GM12865 (cell line): ENCODE measurements around the gene PSME4.
"Not testable (repeated sequence)": the region's sequence is repeated elsewhere in the genome, so short reads cannot be mapped to it uniquely, and the experiment has no call there.

Experiments used
- DNase-seq: peaks from one replicate; pipeline ENCODE4 v3.0.0; 2010; ENCODE audit warnings: low read depth
- H3K4me3 ChIP-seq: 2 replicates; pipeline ENCODE4 v1.5.1; 2011; ENCODE audit warnings: mild to moderate bottlenecking, low read depth, low read length, control low read depth
- TF ChIP-seq, protein P1 (sequence below): IDR thresholded peaks from 2 replicates; pipeline ENCODE4 v1.5.1; 2011; ENCODE audit warnings: low read length, control low read depth, low read depth, inconsistent platforms; ENCODE audit not compliant: insufficient read depth; ENCODE audit errors: missing control alignments

PSME4 gene

DNA sequence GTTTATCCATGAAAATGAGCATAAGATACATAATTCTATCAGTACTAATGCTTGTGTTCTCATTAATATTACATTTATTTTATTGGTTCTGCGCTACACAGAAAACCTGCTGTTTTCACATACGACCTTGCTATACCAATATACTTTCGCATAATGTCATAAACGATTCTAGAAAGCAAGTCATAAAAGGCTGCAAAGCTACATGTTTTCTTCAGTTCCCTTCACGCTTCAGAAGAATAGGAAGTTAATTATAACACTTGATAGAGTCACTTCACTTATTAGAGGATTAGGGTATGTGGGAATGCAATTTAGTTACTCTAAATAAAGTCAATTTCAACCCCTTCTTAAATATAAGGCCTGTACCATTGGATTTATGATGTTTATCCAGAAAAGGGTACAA lies 29.0 kb downstream of the PSME4 start:
- DNase-seq = peak; percentile 20
- TF ChIP-seq, protein P1, sequence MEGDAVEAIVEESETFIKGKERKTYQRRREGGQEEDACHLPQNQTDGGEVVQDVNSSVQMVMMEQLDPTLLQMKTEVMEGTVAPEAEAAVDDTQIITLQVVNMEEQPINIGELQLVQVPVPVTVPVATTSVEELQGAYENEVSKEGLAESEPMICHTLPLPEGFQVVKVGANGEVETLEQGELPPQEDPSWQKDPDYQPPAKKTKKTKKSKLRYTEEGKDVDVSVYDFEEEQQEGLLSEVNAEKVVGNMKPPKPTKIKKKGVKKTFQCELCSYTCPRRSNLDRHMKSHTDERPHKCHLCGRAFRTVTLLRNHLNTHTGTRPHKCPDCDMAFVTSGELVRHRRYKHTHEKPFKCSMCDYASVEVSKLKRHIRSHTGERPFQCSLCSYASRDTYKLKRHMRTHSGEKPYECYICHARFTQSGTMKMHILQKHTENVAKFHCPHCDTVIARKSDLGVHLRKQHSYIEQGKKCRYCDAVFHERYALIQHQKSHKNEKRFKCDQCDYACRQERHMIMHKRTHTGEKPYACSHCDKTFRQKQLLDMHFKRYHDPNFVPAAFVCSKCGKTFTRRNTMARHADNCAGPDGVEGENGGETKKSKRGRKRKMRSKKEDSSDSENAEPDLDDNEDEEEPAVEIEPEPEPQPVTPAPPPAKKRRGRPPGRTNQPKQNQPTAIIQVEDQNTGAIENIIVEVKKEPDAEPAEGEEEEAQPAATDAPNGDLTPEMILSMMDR = no peak
- no peak overlapping the region for H3K4me3 ChIP-seq

DNA sequence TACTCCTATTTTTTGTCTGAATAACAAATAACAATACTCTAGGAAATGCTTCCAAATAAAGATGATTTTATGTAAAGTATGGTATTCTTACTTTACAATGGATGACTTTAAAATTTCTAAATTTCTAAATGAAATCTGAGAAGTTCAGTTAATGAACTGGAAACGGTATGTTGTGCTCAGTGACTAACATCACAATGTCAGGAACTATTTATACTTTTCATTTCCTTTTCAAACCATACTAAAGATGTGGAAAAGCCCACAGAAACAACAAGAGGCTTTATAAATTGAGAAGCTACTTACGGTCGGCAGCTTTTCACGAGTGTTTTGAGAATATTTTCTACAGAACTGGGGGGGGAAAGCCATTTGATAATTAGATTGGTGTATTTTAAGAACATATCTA lies 31.1 kb downstream of the PSME4 start:
- TF ChIP-seq, protein P1 = no peak
- no peak for DNase-seq
- no peak overlapping the region for H3K4me3 ChIP-seq

DNA sequence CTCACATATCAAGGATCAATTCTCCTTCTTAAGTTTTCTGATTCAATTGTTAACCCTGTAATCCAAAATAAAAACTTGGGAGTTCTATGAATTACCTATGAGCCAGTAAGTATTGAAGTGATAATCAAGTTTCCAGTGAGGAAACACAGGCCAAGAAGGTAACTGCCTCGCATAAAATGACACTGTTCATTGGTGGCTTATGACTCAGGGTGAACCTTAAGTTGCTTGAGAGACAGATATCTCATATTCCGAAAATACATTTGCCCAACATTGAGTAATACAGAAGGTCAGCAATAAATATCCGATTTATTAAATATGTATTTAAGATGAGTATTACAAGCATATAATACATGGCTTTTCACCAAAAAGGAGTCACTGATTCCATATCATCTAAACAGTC lies 31.9 kb downstream of the PSME4 start:
- TF ChIP-seq, protein P1 = no peak
- no peak for DNase-seq
- H3K4me3 ChIP-seq = no peak overlapping the region

DNA sequence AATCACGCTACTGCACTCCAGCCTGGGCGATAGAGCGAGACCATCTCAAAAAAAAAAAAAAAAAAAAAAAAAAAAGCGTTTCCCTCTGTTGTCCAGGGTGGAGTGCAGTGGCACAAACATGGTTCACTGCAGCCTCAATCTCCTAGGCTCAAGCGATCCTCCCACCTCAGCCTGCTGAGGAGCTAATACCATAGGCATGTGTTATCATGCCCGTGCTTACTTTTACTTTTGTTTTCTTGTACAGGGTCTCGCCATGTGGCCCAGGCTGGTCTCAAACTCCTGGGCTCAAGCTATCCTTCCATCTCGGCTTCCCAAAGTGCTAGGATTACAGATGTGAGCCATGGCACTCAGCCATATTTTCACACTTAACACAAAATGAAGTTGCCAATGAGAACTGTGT lies 37.5 kb downstream of the PSME4 start:
- TF ChIP-seq, protein P1 = no peak
- DNase-seq = no peak
- no peak overlapping the region for H3K4me3 ChIP-seq

DNA sequence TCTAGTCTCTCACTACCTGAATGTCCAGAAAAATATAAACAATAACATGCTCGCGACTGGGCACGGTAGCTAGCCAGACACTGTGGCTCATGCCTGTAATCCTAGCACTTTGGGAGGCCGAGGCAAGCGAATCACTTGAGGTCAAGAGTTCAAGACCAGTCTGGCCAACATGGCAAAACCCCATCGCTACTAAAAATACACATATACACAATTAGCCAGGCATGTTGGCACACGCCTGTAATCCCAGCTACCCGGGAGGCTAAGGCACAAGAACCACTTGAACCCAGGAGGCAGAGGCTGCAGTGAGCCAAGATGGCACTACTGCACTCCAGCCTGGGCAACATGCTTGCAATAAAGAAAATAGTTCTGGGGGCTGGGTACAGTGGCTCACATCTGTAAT lies 44.5 kb downstream of the PSME4 start:
- H3K4me3 ChIP-seq, DNase-seq: not testable (repeated sequence)

DNA sequence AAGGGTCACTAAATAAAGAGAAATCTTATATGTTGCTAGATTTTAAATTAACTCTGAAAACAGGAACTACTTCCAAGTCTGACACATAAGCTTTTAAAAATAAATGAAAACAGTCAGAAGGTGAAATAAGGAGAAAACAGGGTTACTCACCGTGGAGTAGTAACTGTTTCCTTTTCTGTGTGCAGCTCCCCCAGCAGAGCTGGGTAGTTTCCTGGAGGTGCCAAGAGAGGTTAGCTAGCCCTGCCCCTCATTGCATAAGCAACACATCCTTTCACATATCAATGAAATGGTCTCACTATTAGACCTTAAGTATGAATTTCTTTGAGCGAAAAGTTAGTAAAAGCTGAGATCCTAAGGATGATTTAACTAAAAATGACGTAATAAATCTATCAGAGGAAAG lies 57.1 kb downstream of the PSME4 start:
- peak; percentile 34 for DNase-seq
- H3K4me3 ChIP-seq = no peak overlapping the region
- TF ChIP-seq, protein P1 = no peak

DNA sequence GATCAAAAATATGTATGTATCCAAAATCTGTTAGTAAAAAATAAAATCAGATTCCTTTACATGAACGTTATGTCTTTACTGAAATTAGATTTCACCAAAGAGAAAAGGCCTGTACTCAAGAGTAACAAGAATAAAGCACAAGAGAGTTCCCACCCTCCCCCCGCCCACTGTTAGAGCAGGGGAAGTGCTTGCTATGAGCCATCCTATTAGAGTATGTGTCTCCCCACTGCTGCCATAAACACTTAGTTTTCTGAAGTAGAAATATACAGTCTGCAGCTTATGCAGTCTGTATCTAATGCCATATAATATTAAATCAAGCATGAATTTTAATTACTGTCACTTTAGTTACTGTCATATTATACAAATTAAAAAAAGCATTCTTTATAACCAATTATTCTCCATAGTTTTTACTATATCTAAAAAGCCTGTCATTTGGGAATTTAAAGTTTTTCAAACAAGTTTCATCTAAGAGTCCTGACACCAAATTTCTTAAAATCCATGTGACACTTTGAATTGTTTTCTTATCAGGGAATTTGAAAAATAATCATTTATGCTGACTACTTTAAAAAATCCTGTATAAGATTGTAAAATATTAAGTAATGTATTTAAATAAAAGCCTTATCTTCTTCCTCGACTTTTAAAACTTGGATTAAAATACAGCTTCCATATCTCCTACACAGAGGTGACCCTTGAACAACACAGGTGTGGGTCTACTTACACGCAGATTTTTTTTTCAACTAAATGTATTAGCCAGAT lies 59.2 kb downstream of the PSME4 start:
- DNase-seq = no peak
- TF ChIP-seq, protein P1 = no peak
- H3K4me3 ChIP-seq = no peak overlapping the region
